ENCODE results near the gene GLS2.

DNA sequence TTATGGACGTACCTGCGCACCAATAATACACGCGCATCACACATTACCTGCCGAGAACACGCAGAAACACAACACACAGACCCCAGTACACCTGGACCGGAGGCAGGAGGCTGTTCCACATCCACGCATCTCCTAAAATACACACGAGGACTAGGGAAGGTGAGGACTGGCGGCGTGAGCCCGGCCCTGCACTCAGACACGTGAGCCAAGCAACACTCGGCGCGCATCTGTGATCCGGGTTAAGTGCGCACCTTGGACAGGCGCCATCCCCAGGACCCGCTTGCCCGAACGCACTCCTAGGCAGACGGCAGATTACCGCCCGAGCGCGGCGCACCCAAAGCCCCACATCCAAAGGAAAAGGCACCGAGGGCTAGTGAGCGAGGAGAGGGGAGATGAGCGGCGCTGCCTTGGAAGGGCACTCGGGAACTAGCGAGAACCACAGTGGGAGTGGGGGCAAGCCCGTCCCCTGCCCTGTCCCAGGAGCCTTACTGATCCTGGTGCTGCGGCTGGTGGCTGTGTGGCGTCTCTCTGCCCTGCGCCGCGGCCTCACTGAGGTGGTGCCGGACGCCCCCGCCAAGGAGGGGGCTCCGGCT lies 417 bp downstream of the GLS2 start:
- TF ChIP-seq, protein P1, sequence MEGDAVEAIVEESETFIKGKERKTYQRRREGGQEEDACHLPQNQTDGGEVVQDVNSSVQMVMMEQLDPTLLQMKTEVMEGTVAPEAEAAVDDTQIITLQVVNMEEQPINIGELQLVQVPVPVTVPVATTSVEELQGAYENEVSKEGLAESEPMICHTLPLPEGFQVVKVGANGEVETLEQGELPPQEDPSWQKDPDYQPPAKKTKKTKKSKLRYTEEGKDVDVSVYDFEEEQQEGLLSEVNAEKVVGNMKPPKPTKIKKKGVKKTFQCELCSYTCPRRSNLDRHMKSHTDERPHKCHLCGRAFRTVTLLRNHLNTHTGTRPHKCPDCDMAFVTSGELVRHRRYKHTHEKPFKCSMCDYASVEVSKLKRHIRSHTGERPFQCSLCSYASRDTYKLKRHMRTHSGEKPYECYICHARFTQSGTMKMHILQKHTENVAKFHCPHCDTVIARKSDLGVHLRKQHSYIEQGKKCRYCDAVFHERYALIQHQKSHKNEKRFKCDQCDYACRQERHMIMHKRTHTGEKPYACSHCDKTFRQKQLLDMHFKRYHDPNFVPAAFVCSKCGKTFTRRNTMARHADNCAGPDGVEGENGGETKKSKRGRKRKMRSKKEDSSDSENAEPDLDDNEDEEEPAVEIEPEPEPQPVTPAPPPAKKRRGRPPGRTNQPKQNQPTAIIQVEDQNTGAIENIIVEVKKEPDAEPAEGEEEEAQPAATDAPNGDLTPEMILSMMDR (IDR thresholded peaks at IDR 0.05; ENCODE audit: low read length), result no peak
- TF ChIP-seq EZH2 (IDR thresholded peaks at IDR 0.05; ENCODE audit: borderline replicate concordance, low read length), result no peak
